Activated CD8-positive, alpha-beta memory T cell treated with anti-CD3 and anti-CD28 coated beads, Interleukin-2, amount 10 ng/mL, durations not matched to agents 7 days and 5 days (primary cell): ENCODE results near the gene CUX1. TPM values are rescaled to one million over a fixed set of nuclear protein-coding genes. Genes with fewer than 3 reads are reported as not detected.

Experiments
- ATAC-seq: fragments of 150-1000 bp; cut with Tn5 transposase; one replicate; pipeline ENCODE4 v1.10.0; 2021; ENCODE audit warnings: moderate library complexity
- CTCF ChIA-PET: fragments of 350-600 bp; sonication (Branson Sonifier 250); formaldehyde crosslinking; loops from one replicate; lab custom pipeline; 2021; ENCODE audit warnings: antibody characterized with exemption; lab: Charles Lee
- DNase-seq: peaks from one replicate; pipeline ENCODE4 v3.0.0-alpha.2; 2020
- H3K27ac Mint-ChIP-seq: one replicate; pipeline ENCODE4 v1.8.0; 2021; ENCODE audit warnings: mild to moderate bottlenecking, mixed read lengths
- H3K27me3 Mint-ChIP-seq: one replicate; pipeline ENCODE4 v1.8.0; 2021; ENCODE audit warnings: mixed read lengths
- H3K36me3 Mint-ChIP-seq: one replicate; pipeline ENCODE4 v1.8.0; 2021; ENCODE audit warnings: mild to moderate bottlenecking, mixed read lengths
- H3K4me1 Mint-ChIP-seq: one replicate; pipeline ENCODE4 v1.8.0; 2021; ENCODE audit warnings: mixed read lengths
- H3K4me3 Mint-ChIP-seq: one replicate; pipeline ENCODE4 v1.8.0; 2021; ENCODE audit warnings: mild to moderate bottlenecking, moderate library complexity, mixed read lengths
- H3K9me3 Mint-ChIP-seq: one replicate; pipeline ENCODE4 v1.8.0; 2022; ENCODE audit warnings: low read depth, mixed read lengths
- total RNA-seq, 2 experiments: library from RNA; stranded (reverse); gene quantifications; one replicate each; pipeline ENCODE4 v1.2.3, GENCODE V29; 2021

The CUX1 gene
- total RNA-seq, 2 experiments from 2014 or later = 24.0 to 28.7 TPM

- H3K9me3 Mint-ChIP-seq = no peaks in the 10 kb centered on the region
- peaks cover 9% of the 10 kb centered on the region for H3K4me1 Mint-ChIP-seq
- CTCF ChIA-PET = interaction anchor here (0.6 to 3.1 kb wide), 12 partner anchors 8 to 136 kb away, joined by 3 to 13 read pairs (median 4); no protein-coding TSS in a partner anchor
- no peaks in the 10 kb centered on the region for H3K36me3 Mint-ChIP-seq
- DNase-seq (peak; percentile 69), ATAC-seq (peak; percentile 84)
- peaks cover 9% of the 10 kb centered on the region for H3K27me3 Mint-ChIP-seq
- H3K4me3 Mint-ChIP-seq = no peak overlapping the region
- no peak overlapping the region for H3K27ac Mint-ChIP-seq
Observed at GRCh38 chr7:102279537-102280400, 462.3 kb downstream of the CUX1 start.

- Mint-ChIP-seq H3K27ac (no peak overlapping the region), H3K4me3 (no peak overlapping the region)
- no peak for ATAC-seq
Observed at GRCh38 chr7:102280521-102280920, 463.1 kb downstream of the CUX1 start.

GRCh38 chr7:102281785-102282184 is 464.4 kb downstream of the CUX1 start:
- Mint-ChIP-seq H3K4me1 (peaks cover 18% of the 10 kb centered on the region), H3K9me3 (no peaks in the 10 kb centered on the region), H3K4me3 (no peak overlapping the region), H3K27ac (no peak overlapping the region), H3K36me3 (no peaks in the 10 kb centered on the region), H3K27me3 (peaks cover 19% of the 10 kb centered on the region)
- CTCF ChIA-PET = interaction anchor here (0.8 to 1.3 kb wide), 2 partner anchors 105 to 110 kb away, joined by 3 read pairs; no protein-coding TSS in a partner anchor
- no peak for ATAC-seq
- DNase-seq = no peak

More at GRCh38 chr7:102280521-102280920, 463.1 kb downstream of the CUX1 start:
- Mint-ChIP-seq H3K9me3 (no peaks in the 10 kb centered on the region), H3K27me3 (peaks cover 16% of the 10 kb centered on the region), H3K36me3 (no peaks in the 10 kb centered on the region), H3K4me1 (peaks cover 17% of the 10 kb centered on the region)
- DNase-seq = no peak
- CTCF ChIA-PET = interaction anchor here (1.4 to 3.1 kb wide), 4 partner anchors 47 to 124 kb away, joined by 3 to 13 read pairs (median 5); no protein-coding TSS in a partner anchor

GRCh38 chr7:102282465-102283362 is 465.3 kb downstream of the CUX1 start:
- DNase-seq = no peak
- CTCF ChIA-PET = interaction anchor here (0.7 to 1.3 kb wide), 2 partner anchors 105 to 107 kb away, joined by 3 read pairs; no protein-coding TSS in a partner anchor
- no peak overlapping the region for H3K27ac Mint-ChIP-seq
- no peak for ATAC-seq
- H3K9me3 Mint-ChIP-seq = no peaks in the 10 kb centered on the region
- H3K36me3 Mint-ChIP-seq = no peaks in the 10 kb centered on the region
- peaks cover 18% of the 10 kb centered on the region for H3K4me1 Mint-ChIP-seq
- no peak overlapping the region for H3K4me3 Mint-ChIP-seq
- H3K27me3 Mint-ChIP-seq = peaks cover 19% of the 10 kb centered on the region

- no peak for ATAC-seq
- Mint-ChIP-seq H3K27me3 (peaks cover 25% of the 10 kb centered on the region), H3K9me3 (no peaks in the 10 kb centered on the region), H3K4me3 (no peak overlapping the region), H3K36me3 (no peaks in the 10 kb centered on the region), H3K4me1 (peaks cover 22% of the 10 kb centered on the region), H3K27ac (no peak overlapping the region)
- DNase-seq = no peak
- CTCF ChIA-PET = interaction anchor here (0.7 to 1.5 kb wide), 3 partner anchors 11 to 109 kb away, joined by 3 read pairs; no protein-coding TSS in a partner anchor
Observed at GRCh38 chr7:102283477-102284189, 466.2 kb downstream of the CUX1 start.

- H3K4me3 Mint-ChIP-seq = no peak overlapping the region
- no peaks in the 10 kb centered on the region for H3K9me3 Mint-ChIP-seq
- DNase-seq (no peak), ATAC-seq (no peak)
- no peaks in the 10 kb centered on the region for H3K36me3 Mint-ChIP-seq
- peaks cover 25% of the 10 kb centered on the region for H3K27me3 Mint-ChIP-seq
- CTCF ChIA-PET = interaction anchor here (0.6 to 1.5 kb wide), 4 partner anchors 12 to 207 kb away, joined by 3 read pairs; no protein-coding TSS in a partner anchor
- no peak overlapping the region for H3K27ac Mint-ChIP-seq
- H3K4me1 Mint-ChIP-seq = peaks cover 25% of the 10 kb centered on the region
Observed at GRCh38 chr7:102284399-102284798, 467.0 kb downstream of the CUX1 start.

GRCh38 chr7:102284891-102285539 is 467.6 kb downstream of the CUX1 start:
- no peak for ATAC-seq
- CTCF ChIA-PET = interaction anchor here (0.6 to 1.5 kb wide), 3 partner anchors 35 to 208 kb away, joined by 3 read pairs; no protein-coding TSS in a partner anchor
- Mint-ChIP-seq H3K4me3 (no peak overlapping the region), H3K27ac (no peak overlapping the region), H3K36me3 (no peaks in the 10 kb centered on the region), H3K27me3 (peaks cover 25% of the 10 kb centered on the region), H3K4me1 (peaks cover 22% of the 10 kb centered on the region), H3K9me3 (no peaks in the 10 kb centered on the region)
- DNase-seq = no peak

- no peak overlapping the region for H3K4me3 Mint-ChIP-seq
- H3K27ac Mint-ChIP-seq = no peak overlapping the region
- H3K9me3 Mint-ChIP-seq = no peaks in the 10 kb centered on the region
- ATAC-seq = no peak
- peaks cover 22% of the 10 kb centered on the region for H3K4me1 Mint-ChIP-seq
- CTCF ChIA-PET = interaction anchor here (1.1 to 1.5 kb wide), 2 partner anchors 34 to 106 kb away, joined by 3 read pairs; no protein-coding TSS in a partner anchor
- no peak for DNase-seq
- H3K36me3 Mint-ChIP-seq = no peaks in the 10 kb centered on the region
- peaks cover 25% of the 10 kb centered on the region for H3K27me3 Mint-ChIP-seq
Observed at GRCh38 chr7:102285540-102286236, 468.3 kb downstream of the CUX1 start.

GRCh38 chr7:102286237-102287110 is 469.0 kb downstream of the CUX1 start, which contains the start of gene SH2B2:
Gene SH2B2, plus strand, starts transcription at chr7:102286868. Its CDS starts 13,683 bp downstream, at chr7:102300551.
- Mint-ChIP-seq H3K4me3 (peak within 1 kb of the TSS; percentile 53), H3K27ac (no peak within 1 kb of the TSS), H3K4me1 (peaks cover 26% of the 10 kb centered on the region), H3K27me3 (peaks cover 27% of the 10 kb centered on the region), H3K36me3 (no peaks in the 10 kb centered on the region), H3K9me3 (no peaks in the 10 kb centered on the region)
- ATAC-seq (peak; percentile 62), DNase-seq (no peak)
- CTCF ChIA-PET = interaction anchor here (1.3 to 1.4 kb wide), 2 partner anchors 9 to 101 kb away, joined by 4 read pairs; no protein-coding TSS in a partner anchor

GRCh38 chr7:102287111-102287980 is 469.9 kb downstream of the CUX1 start:
- Mint-ChIP-seq H3K36me3 (no peaks in the 10 kb centered on the region), H3K9me3 (no peaks in the 10 kb centered on the region), H3K27me3 (peaks cover 29% of the 10 kb centered on the region), H3K27ac (no peak overlapping the region), H3K4me3 (peak overlapping the region; percentile 53), H3K4me1 (peaks cover 31% of the 10 kb centered on the region)
- CTCF ChIA-PET = interaction anchor here (0.7 to 1.4 kb wide), 8 partner anchors 8 to 683 kb away, joined by 3 to 6 read pairs (median 4); no protein-coding TSS in a partner anchor
- ATAC-seq (peak; percentile 16), DNase-seq (no peak)
